Large intestine (tissue), 3 donors: ENCODE results near the gene TCF25. TPM values are rescaled to one million over a fixed set of nuclear protein-coding genes. Genes with fewer than 3 reads are reported as not detected.
"Not testable (repeated sequence)": the region's sequence is repeated elsewhere in the genome, so short reads cannot be mapped to it uniquely, and the experiment has no call there.

Source experiments
- DNase-seq, 2 donors: peaks; one replicate each; pipeline versions ENCODE4 v3.0.0 to v3.0.0-alpha.2; 2013
- H3K27ac ChIP-seq: one replicate; pipeline ENCODE4 v1.5.1; 2013; ENCODE audit warnings: low read length
- H3K27me3 ChIP-seq: 2 replicates; pipeline ENCODE4 v1.6.1; 2013; ENCODE audit warnings: low read length; ENCODE audit not compliant: control insufficient read depth, insufficient read depth
- H3K36me3 ChIP-seq: 2 replicates; pipeline ENCODE4 v1.6.1; 2013; ENCODE audit warnings: low read length; ENCODE audit not compliant: control insufficient read depth, insufficient read depth
- H3K4me1 ChIP-seq: one replicate; pipeline ENCODE4 v1.6.1; 2013; ENCODE audit warnings: low read length; ENCODE audit not compliant: control insufficient read depth, insufficient read depth
- H3K4me3 ChIP-seq: one replicate; pipeline ENCODE4 v1.5.1; 2013; ENCODE audit warnings: low read length
- H3K9me3 ChIP-seq: one replicate; pipeline ENCODE4 v1.6.1; 2013; ENCODE audit warnings: mild to moderate bottlenecking, low read depth, low read length, moderate library complexity; ENCODE audit not compliant: control insufficient read depth
- WGBS: methylation state at CpG from one replicate; pipeline ENCODE4 v1.1.5; 2013; ENCODE audit warnings: low lambda C conversion rate; ENCODE audit not compliant: insufficient coverage; 5-methylcytosine and 5-hydroxymethylcytosine counted together
- polyA plus RNA-seq: library from polyadenylated mRNA; unstranded; fragments of 120-200 nt; gene quantifications from one replicate; pipeline ENCODE4 v1.2.1, GENCODE V29; 2013

The TCF25 gene
- polyA plus RNA-seq, 1 donor: 129 TPM

DNA sequence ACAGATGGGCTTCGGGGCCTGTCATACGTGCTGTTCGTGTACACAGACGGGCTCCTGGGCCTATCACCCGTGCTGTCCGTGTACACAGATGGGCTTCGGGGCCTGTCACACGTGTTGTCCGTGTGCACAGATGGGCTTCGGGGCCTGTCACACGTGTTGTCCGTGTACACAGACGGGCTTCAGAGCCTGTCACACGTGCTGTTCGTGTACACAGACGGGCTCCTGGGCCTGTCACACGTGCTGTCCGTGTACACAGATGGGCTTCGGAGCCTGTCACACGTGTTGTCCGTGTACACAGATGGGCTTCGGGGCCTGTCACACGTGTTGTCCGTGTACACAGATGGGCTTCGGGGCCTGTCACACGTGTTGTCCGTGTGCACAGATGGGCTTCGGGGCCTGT is 5.7 kb downstream of the TCF25 start:
- not testable (repeated sequence) for H3K27me3 ChIP-seq, H3K27ac ChIP-seq, H3K4me1 ChIP-seq, H3K9me3 ChIP-seq, DNase-seq, H3K4me3 ChIP-seq
- H3K36me3 ChIP-seq: peaks cover 65% of the 10 kb centered on the region
- WGBS: no CpG with 5 or more reads among the region's 28 CpGs

DNA sequence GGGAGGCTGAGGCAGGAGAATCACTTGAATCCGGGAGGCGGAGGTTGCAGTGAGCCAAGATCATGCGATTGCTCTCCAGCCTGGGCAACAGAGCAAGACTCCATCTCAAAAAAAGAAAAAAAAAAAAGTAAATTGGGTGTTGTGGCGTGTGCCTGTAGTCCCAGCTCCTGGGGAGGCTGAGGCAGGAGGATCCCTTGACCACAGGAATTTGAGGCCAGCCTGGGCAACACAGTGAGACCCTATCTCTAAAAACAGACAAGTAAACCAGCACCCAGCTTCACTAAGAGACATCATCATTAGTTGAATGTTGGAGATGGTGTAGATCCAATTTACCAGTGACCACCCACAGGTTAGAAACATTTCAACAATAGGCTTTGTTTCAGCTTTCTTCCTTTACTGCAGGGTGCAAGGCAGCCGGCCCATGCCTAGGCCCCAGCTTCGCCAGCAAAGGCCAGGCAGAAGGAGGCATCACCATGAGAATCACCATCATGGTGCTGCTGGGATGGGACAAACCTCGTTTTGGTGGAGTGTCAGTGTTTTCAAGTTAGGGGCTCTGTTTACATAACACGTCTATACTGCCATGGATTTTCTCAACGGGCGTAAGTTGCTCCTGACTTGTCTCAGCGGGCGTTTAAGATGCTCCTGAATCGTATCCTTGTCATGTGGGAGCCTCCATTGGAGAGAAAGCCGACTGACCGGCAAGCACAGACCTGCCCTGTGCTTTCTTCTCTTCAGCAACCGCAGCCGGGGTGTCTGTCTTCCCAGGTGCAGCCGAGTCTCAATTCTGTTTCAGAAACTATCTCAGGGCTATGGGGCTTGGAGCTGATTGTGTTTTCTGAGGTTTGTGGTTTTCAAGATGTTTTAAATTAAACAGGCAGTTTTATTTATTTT is 7.3 kb downstream of the TCF25 start:
- no peak for DNase-seq
- Histone ChIP-seq H3K4me3 (no peak overlapping the region), H3K9me3 (no peaks in the 10 kb centered on the region), H3K27me3 (no peaks in the 10 kb centered on the region), H3K27ac (no peak overlapping the region), H3K36me3 (peaks cover 69% of the 10 kb centered on the region), H3K4me1 (no peaks in the 10 kb centered on the region)
- WGBS: no CpG with 5 or more reads among the region's 18 CpGs

DNA sequence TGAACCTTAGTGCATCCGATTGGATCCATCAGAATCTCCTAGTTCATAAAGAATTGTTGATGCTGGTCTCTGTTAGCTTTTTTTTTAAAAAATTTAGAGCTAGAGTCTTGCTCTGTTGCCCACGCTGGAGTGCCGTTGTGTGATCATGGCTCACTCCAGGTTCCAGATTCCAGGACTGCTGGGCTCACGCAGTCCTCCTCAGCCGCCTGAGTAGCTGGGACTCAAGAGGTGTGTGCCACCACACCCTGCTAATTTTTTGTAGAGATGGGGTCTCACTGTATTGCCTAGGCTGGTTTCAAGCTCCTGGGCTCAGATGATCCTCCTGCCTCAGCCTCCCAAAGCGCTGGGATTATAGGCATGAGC is 8.0 kb downstream of the TCF25 start:
- 93% methylated on average over 3 of the region's 6 CpGs for WGBS

DNA sequence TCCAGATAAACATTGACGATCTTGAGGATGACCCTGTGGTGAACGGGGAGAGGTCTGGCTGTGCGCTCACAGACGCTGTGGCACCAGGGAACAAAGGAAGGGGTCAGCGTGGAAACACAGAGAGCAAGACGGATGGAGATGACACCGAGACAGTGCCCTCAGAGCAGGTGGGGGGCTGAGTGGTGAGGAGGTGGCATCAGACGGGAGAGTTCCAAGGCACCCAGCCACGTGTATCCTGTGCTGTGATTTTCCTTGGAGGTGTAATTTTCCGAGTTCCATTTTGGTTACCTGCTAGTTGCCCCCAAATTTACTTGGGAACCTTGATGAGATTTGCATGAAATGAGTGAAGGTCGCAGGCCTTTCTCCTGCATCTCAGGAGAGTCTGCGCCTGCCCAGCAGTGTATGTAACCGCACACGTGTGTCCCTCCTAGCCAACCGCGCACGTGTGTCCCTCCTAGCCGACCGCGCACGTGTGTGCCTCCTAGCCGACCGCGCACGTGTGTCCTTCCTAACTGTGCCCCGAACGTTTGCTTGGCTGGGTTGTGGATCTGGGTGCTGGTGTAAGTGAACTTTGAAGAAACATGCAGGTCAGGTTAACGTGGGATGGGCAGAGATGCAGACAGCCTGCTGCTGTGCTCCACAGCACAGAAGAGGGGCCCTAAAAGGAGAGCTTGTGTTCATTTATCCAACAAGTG is 10.1 kb downstream of the TCF25 start:
- H3K27ac ChIP-seq: no peak overlapping the region
- H3K4me3 ChIP-seq: no peak overlapping the region
- no peaks in the 10 kb centered on the region for H3K9me3 ChIP-seq
- no CpG with 5 or more reads among the region's 28 CpGs for WGBS
- no peak for DNase-seq
- peaks cover 74% of the 10 kb centered on the region for H3K36me3 ChIP-seq
- no peaks in the 10 kb centered on the region for H3K4me1 ChIP-seq
- H3K27me3 ChIP-seq: no peaks in the 10 kb centered on the region

More for the DNA sequence above, 8.0 kb downstream of the TCF25 start:
- H3K27ac ChIP-seq: no peak overlapping the region
- no peak for DNase-seq
- no peaks in the 10 kb centered on the region for H3K4me1 ChIP-seq
- no peaks in the 10 kb centered on the region for H3K27me3 ChIP-seq
- H3K9me3 ChIP-seq: no peaks in the 10 kb centered on the region
- H3K36me3 ChIP-seq: peaks cover 64% of the 10 kb centered on the region
- no peak overlapping the region for H3K4me3 ChIP-seq

DNA sequence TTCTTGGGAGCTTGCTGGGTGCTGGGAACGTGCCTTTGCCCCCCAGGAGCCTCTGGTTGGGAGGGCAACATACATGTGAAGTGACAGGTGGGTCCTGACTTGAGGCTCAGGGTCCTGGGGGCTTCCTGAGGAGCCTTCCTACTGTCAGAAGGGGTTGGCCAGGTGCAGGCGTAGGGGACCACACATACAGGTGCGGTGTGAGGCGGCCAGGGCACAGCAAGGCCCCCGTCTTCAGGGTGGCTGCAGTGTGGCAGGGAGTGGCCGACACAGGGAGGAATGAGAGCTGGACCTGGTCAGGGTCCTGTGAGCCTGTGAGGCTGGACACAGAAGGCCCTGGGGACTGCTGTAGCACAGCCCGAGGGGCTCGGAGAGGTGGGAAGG is 10.6 kb downstream of the TCF25 start:
- no peak overlapping the region for H3K27ac ChIP-seq
- no peaks in the 10 kb centered on the region for H3K27me3 ChIP-seq
- H3K9me3 ChIP-seq: no peaks in the 10 kb centered on the region
- no peak overlapping the region for H3K4me3 ChIP-seq
- H3K36me3 ChIP-seq: peaks cover 71% of the 10 kb centered on the region
- H3K4me1 ChIP-seq: no peaks in the 10 kb centered on the region
- no CpG with 5 or more reads among the region's 8 CpGs for WGBS
- no peak for DNase-seq

DNA sequence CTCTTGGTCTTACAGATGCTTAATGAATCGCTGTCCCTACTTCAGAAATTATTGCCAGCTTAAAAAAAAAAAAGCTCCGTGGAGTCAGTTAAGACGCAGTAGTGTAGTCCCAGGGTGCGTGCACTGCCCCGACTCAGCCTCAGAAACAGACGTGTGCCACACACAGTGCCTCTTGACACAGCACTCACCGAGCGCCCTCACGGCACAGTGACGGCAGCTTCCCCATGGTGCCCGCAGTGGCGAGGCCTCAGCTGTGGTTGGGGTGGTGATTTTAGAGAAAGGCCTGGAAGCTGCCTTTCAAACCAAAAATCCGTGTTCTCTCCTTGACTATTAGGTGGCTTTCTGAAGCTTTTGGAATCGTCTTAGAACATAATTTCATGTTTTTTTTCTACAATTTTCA is 13.9 kb downstream of the TCF25 start:
- H3K9me3 ChIP-seq: no peaks in the 10 kb centered on the region
- H3K4me1 ChIP-seq: no peaks in the 10 kb centered on the region
- 83% methylated on average over 1 of the region's 14 CpGs for WGBS
- no peak overlapping the region for H3K4me3 ChIP-seq
- no peak overlapping the region for H3K27ac ChIP-seq
- no peak for DNase-seq
- no peaks in the 10 kb centered on the region for H3K27me3 ChIP-seq
- H3K36me3 ChIP-seq: peaks cover 77% of the 10 kb centered on the region

DNA sequence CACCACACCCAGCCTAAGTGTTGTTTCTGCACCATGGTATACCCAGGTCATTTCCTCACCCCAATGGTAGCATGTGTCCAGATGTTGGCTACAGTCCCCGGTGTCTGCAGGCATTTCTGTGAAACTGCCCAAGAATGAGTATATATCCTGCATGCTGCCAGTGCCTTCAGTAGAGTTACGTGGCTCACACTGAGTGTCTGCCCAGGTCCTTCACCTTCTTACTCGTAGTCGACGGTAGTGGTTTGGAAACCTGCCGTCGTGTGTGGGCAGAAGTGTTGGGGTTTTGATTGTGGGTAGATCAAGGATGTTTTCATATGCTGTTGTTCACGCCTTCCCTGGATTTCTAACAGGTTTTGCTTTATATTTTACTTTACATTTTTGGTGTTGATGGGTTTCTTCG is 16.8 kb downstream of the TCF25 start:
- H3K27ac ChIP-seq: no peak overlapping the region
- H3K27me3 ChIP-seq: no peaks in the 10 kb centered on the region
- H3K4me3 ChIP-seq: no peak overlapping the region
- no peaks in the 10 kb centered on the region for H3K4me1 ChIP-seq
- H3K36me3 ChIP-seq: peaks cover 78% of the 10 kb centered on the region
- DNase-seq: no peak
- no CpG with 5 or more reads among the region's 9 CpGs for WGBS
- no peaks in the 10 kb centered on the region for H3K9me3 ChIP-seq

DNA sequence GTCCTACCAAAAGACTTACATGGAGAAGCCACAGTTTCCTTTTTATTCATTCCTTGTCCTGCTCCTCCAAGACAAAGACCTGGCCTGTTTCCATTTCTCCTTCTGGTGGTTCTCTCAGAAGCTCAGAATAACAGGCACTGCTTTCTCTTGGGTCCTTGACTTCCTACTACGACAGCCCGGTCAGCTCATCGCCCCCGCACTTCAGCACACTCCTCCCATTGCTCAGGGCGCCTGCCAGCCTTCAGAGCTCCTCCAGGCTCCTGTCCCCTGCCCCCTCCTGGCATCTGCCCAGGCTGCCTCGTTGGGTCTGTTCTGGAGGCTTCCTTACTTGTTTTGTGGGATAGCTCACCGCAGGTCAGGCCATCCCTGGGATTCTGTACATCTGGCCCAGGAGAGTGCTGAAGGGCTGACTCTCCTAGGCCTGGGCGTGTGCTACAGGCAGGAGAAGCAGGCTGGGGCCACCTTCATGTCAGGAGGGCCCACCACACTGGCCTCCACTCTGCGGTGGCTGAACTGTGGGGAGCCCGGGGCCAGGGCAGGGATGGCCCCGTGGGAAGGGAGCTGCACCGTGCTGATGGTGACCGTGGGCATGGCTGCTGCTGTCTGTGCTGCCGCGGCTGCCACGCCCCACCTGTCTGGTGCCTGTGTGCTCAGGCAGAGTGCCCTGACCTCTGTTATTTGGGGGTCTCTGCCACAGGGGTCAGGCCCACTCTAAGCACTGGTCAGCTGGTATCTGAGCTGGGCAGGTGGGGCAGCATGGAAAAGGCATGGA is 17.7 kb downstream of the TCF25 start:
- Histone ChIP-seq H3K4me1 (no peaks in the 10 kb centered on the region), H3K27ac (no peak overlapping the region), H3K4me3 (no peak overlapping the region), H3K9me3 (no peaks in the 10 kb centered on the region), H3K36me3 (peaks cover 80% of the 10 kb centered on the region), H3K27me3 (no peaks in the 10 kb centered on the region)
- WGBS: no CpG with 5 or more reads among the region's 16 CpGs
- DNase-seq: no peak

DNA sequence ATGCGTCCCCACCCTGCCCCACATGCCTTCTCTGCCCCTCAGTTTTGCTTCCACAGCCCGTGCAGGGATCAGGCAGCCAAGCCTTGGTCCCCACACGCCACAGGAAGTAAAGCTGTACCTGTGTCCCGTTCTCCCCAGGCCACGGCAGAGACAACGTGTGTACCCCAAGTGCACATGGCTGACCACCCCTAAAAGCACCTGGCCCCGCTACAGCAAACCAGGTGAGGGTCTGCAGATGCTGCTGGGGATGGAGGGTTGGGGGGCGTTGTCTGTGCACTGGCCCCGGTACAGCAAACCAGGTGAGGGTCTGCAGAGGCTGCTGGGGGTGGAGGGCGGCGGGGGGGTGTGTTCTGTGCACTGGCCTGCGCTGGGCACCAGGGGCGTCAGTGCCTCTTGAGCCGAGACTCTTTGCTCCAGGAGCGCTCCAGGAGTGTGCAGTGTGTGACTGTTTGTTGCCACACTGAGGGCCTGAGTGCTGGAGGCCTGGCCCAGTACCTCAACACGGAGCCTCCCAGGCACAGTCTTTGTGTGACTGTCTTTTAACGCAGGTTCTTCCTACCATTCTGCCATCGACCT is 18.8 kb downstream of the TCF25 start:
- DNase-seq: no peak
- Histone ChIP-seq H3K4me3 (no peak overlapping the region), H3K27me3 (no peaks in the 10 kb centered on the region), H3K36me3 (peaks cover 82% of the 10 kb centered on the region), H3K27ac (no peak overlapping the region), H3K9me3 (no peaks in the 10 kb centered on the region), H3K4me1 (no peaks in the 10 kb centered on the region)
- WGBS: no CpG with 5 or more reads among the region's 18 CpGs

DNA sequence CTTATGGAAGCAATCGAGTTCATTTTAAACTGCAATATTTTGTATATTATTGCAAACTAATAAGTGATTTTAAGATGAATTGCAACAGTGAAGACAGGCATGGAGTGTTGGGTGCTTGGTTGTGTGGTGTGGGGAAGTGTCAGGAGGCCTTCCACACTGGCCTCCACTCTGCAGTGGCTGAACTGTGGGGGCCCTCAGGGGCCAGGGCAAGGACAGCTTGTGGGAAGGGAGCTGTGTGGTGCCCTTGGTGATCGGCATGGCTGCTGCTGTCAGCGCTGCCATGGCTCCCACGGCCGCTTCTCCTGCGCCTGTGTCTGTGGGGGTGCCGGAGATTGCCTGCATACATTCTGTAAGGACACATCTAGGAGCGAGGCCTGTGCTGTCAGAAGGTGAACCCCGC is 19.2 kb downstream of the TCF25 start:
- H3K36me3 ChIP-seq: peaks cover 82% of the 10 kb centered on the region
- no CpG with 5 or more reads among the region's 9 CpGs for WGBS
- no peak for DNase-seq

More for the DNA sequence above, 19.2 kb downstream of the TCF25 start:
- Histone ChIP-seq H3K9me3 (no peaks in the 10 kb centered on the region), H3K4me3 (no peak overlapping the region), H3K4me1 (no peaks in the 10 kb centered on the region), H3K27me3 (no peaks in the 10 kb centered on the region), H3K27ac (no peak overlapping the region)
